Stimulated activated naive CD8-positive, alpha-beta T cell treated with anti-CD3 and anti-CD28 coated beads, Interleukin-15, Interleukin-2, amounts not matched to agents 100 ng/mL and 50 ng/mL, for 24 hours (primary cell): ENCODE data around the gene POLR2H.
A peak's percentile ranks its signal among the peaks of the same experiment; 100 is the strongest.

Experiments used
- H3K27ac Mint-ChIP-seq: one replicate; pipeline ENCODE4 v1.8.0; 2021; ENCODE audit warnings: mild to moderate bottlenecking, mixed read lengths
- H3K27me3 Mint-ChIP-seq: one replicate; pipeline ENCODE4 v1.8.0; 2021; ENCODE audit warnings: mixed read lengths
- H3K36me3 Mint-ChIP-seq: one replicate; pipeline ENCODE4 v1.8.0; 2021; ENCODE audit warnings: low read depth, mixed read lengths
- H3K4me1 Mint-ChIP-seq: one replicate; pipeline ENCODE4 v1.8.0; 2021; ENCODE audit warnings: low read depth, mixed read lengths
- H3K4me3 Mint-ChIP-seq: one replicate; pipeline ENCODE4 v1.8.0; 2021; ENCODE audit warnings: mild to moderate bottlenecking, mixed read lengths
- H3K9me3 Mint-ChIP-seq: one replicate; pipeline ENCODE4 v1.8.0; 2021; ENCODE audit warnings: mixed read lengths

The POLR2H gene

GRCh38 chr3:184361532-184361931 lies at the start of gene POLR2H, which contains the start of gene CLCN2:
Gene POLR2H, plus strand, starts transcription at chr3:184361710. Its CDS starts 1,783 bp downstream, at chr3:184363493.
Gene CLCN2, minus strand, starts transcription at chr3:184361605. Its CDS starts 126 bp downstream, at chr3:184361479.
- Mint-ChIP-seq H3K27me3 (no peaks in the 10 kb centered on the region), H3K4me3 (peak within 1 kb of the TSS; percentile 99), H3K27ac (peak within 1 kb of the TSS; percentile 95), H3K36me3 (peaks cover 27% of the 10 kb centered on the region), H3K4me1 (peaks cover 39% of the 10 kb centered on the region), H3K9me3 (no peaks in the 10 kb centered on the region)

- H3K9me3 Mint-ChIP-seq, result no peaks in the 10 kb centered on the region
- H3K27ac Mint-ChIP-seq, result peak within 1 kb of the TSS; percentile 88
- no peaks in the 10 kb centered on the region for H3K27me3 Mint-ChIP-seq
- peaks cover 35% of the 10 kb centered on the region for H3K4me1 Mint-ChIP-seq
- H3K36me3 Mint-ChIP-seq, result peaks cover 37% of the 10 kb centered on the region
- H3K4me3 Mint-ChIP-seq, result peak within 1 kb of the TSS; percentile 86
These were observed 47.2 kb upstream of the POLR2H start, which contains the start of gene EIF4G1 for GRCh38 chr3:184314363-184314699. Gene EIF4G1, plus strand, starts transcription at chr3:184314606. Its CDS starts 1,191 bp downstream, at chr3:184315797.

GRCh38 chr3:184314700-184315542 lies 46.6 kb upstream of the POLR2H start:
- H3K27me3 Mint-ChIP-seq, result no peaks in the 10 kb centered on the region
- peaks cover 39% of the 10 kb centered on the region for H3K4me1 Mint-ChIP-seq
- no peaks in the 10 kb centered on the region for H3K9me3 Mint-ChIP-seq
- peaks cover 39% of the 10 kb centered on the region for H3K36me3 Mint-ChIP-seq
- peak overlapping the region; percentile 86 for H3K4me3 Mint-ChIP-seq
- H3K27ac Mint-ChIP-seq, result peak overlapping the region; percentile 88

DNA sequence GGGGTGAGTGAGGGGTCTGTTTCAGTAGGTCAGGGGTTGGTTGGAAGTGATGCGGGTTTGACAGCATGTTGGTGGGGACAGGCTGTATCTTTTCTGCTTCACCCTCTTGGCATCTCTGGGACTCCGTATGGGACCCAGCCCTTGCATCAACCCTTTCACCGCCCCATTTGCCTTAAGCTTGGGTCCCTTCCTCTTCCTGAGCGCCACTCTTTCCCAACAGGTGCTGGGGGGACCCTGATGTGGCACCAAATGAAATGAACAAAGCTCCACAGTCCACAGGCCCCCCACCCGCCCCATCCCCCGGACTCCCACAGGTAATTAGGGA lies 46.0 kb upstream of the POLR2H start:
- peaks cover 40% of the 10 kb centered on the region for H3K36me3 Mint-ChIP-seq
- no peaks in the 10 kb centered on the region for H3K27me3 Mint-ChIP-seq
- peaks cover 40% of the 10 kb centered on the region for H3K4me1 Mint-ChIP-seq
- peak overlapping the region; percentile 86 for H3K4me3 Mint-ChIP-seq
- H3K9me3 Mint-ChIP-seq, result no peaks in the 10 kb centered on the region
- H3K27ac Mint-ChIP-seq, result peak overlapping the region; percentile 88

DNA sequence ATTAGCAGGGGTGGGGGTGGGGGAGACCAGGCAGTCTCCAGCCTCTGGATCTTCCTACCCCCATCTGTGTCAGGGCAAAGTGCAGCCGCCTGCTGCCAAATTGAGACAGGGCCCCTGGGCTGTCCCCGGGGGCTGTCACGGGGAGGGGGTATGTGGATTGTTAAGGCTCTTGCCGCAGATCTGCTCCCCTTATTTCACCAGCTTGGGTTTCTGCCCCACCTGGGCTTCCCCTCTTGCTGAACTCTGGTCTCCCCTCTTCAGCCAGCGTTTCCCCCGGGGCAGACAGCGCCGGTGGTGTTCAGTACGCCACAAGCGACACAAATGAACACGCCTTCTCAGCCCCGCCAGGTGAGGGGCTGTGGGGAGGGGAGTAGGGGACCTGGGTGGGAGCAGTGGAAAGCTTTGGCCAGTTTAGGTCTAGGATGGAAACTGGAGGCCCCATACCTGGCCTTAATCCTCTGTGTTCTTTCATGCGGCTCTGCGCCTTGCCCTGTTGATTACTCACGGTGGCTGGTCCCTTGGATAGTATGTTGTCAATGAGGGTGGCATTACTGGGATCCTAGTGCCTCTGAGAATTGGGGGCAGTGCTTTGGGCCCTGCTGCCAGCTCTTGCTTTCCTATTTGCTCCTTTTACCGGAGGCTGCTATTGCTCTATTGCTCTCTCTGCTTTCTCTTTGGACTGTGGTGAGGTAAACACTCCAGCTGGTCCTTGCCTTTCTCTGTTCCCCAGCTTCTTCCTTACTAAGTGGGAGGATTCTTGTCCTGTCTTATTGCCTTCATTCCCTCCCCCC lies 45.4 kb upstream of the POLR2H start:
- Mint-ChIP-seq H3K4me1 (peaks cover 46% of the 10 kb centered on the region), H3K36me3 (peaks cover 46% of the 10 kb centered on the region), H3K4me3 (peak overlapping the region; percentile 86), H3K9me3 (no peaks in the 10 kb centered on the region), H3K27me3 (no peaks in the 10 kb centered on the region), H3K27ac (peak overlapping the region; percentile 88)

DNA sequence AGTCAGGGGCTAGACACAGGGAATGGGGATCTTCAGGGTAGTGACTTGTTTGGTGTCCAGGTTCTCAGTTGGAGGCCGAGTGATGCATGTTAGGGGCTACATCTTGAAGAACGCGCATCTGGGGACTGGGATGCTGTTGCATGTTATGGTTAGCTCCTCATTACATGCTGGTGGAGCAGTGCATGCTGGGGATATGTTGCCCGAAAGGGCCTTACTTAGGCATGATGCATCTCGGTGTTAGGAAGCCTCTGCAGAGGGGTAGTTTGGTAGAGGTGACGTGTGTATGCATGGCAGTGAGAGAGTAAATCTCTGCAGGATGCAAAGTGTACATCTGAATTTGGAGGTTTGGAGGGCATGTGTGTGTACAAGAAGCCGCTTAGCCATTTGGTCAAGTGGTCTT lies 44.7 kb upstream of the POLR2H start:
- Mint-ChIP-seq H3K36me3 (peaks cover 53% of the 10 kb centered on the region), H3K4me1 (peaks cover 53% of the 10 kb centered on the region), H3K27me3 (no peaks in the 10 kb centered on the region), H3K4me3 (peak overlapping the region; percentile 86), H3K27ac (peak overlapping the region; percentile 88), H3K9me3 (no peaks in the 10 kb centered on the region)

- Mint-ChIP-seq H3K9me3 (no peaks in the 10 kb centered on the region), H3K4me3 (peak overlapping the region; percentile 86), H3K27me3 (no peaks in the 10 kb centered on the region), H3K4me1 (peaks cover 54% of the 10 kb centered on the region), H3K27ac (peak overlapping the region; percentile 88), H3K36me3 (peaks cover 57% of the 10 kb centered on the region)
These were observed 44.3 kb upstream of the POLR2H start for GRCh38 chr3:184317201-184317600.

DNA sequence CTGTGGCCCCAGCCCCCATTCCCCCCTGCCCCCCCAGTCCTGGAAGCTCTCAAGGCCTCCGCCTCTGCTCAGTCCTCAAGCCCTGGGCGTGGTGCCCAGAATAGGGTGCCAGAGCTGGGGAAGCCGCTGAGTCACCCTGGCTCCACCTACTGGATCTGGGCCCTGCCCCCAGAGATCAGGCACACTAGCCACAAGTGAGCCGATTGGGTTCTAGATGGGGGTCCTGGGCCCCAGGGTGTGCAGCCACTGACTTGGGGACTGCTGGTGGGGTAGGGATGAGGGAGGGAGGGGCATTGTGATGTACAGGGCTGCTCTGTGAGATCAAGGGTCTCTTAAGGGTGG lies 41.4 kb upstream of the POLR2H start:
- Mint-ChIP-seq H3K27ac (peak overlapping the region; percentile 22), H3K27me3 (no peaks in the 10 kb centered on the region), H3K4me3 (no peak overlapping the region), H3K36me3 (peaks cover 85% of the 10 kb centered on the region), H3K9me3 (no peaks in the 10 kb centered on the region), H3K4me1 (peaks cover 67% of the 10 kb centered on the region)

DNA sequence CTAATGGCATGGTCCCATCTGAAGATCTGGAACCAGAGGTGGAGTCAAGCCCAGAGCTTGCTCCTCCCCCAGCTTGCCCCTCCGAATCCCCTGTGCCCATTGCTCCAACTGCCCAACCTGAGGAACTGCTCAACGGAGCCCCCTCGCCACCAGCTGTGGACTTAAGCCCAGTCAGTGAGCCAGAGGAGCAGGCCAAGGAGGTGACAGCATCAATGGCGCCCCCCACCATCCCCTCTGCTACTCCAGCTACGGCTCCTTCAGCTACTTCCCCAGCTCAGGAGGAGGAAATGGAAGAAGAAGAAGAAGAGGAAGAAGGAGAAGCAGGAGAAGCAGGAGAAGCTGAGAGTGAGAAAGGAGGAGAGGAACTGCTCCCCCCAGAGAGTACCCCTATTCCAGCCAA lies 39.8 kb upstream of the POLR2H start:
- Mint-ChIP-seq H3K27me3 (no peaks in the 10 kb centered on the region), H3K4me3 (no peak overlapping the region), H3K27ac (peak overlapping the region; percentile 40), H3K4me1 (peaks cover 70% of the 10 kb centered on the region), H3K36me3 (peaks cover 90% of the 10 kb centered on the region), H3K9me3 (no peaks in the 10 kb centered on the region)

DNA sequence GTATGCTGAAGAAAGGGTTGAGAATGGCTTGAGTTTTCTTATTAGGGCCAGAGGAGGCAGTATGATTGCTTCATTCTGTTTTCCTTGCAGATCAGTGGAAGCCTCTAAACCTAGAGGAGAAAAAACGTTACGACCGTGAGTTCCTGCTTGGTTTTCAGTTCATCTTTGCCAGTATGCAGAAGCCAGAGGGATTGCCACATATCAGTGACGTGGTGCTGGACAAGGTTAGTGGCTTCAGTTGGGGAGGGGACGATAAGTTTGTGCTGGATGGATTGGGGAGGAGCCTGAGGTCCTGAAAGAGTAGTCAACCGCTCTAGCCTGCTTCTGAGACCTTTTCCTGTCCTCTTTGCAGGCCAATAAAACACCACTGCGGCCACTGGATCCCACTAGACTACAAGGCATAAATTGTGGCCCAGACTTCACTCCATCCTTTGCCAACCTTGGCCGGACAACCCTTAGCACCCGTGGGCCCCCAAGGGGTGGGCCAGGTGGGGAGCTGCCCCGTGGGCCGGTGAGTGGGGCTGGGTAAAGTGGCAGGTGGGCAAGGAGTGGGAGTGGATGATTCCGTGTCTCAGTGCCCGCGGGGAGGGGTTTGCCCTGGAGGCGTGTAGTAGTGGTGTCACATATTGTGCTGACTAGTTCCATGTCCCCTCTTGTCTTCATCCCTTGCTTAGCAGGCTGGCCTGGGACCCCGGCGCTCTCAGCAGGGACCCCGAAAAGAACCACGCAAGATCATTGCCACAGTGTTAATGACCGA lies 38.6 kb upstream of the POLR2H start:
- Mint-ChIP-seq H3K4me1 (peaks cover 58% of the 10 kb centered on the region), H3K4me3 (no peak overlapping the region), H3K36me3 (peaks cover 90% of the 10 kb centered on the region), H3K27ac (no peak overlapping the region), H3K9me3 (no peaks in the 10 kb centered on the region), H3K27me3 (no peaks in the 10 kb centered on the region)

GRCh38 chr3:184323696-184324095 lies 37.8 kb upstream of the POLR2H start:
- no peaks in the 10 kb centered on the region for H3K27me3 Mint-ChIP-seq
- no peaks in the 10 kb centered on the region for H3K9me3 Mint-ChIP-seq
- H3K4me1 Mint-ChIP-seq, result peaks cover 54% of the 10 kb centered on the region
- no peak overlapping the region for H3K27ac Mint-ChIP-seq
- no peak overlapping the region for H3K4me3 Mint-ChIP-seq
- peaks cover 93% of the 10 kb centered on the region for H3K36me3 Mint-ChIP-seq

DNA sequence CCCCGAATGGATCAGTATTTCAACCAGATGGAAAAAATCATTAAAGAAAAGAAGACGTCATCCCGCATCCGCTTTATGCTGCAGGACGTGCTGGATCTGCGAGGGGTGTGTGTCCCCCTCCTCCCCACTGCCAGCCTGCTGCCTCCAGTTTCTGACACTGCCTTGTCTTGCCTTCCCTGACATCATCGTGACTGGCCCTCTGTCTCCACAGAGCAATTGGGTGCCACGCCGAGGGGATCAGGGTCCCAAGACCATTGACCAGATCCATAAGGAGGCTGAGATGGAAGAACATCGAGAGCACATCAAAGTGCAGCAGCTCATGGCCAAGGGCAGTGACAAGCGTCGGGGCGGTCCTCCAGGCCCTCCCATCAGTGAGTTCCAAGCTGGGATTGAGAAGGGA lies 36.2 kb upstream of the POLR2H start:
- H3K4me1 Mint-ChIP-seq, result peaks cover 53% of the 10 kb centered on the region
- H3K9me3 Mint-ChIP-seq, result no peaks in the 10 kb centered on the region
- H3K36me3 Mint-ChIP-seq, result peaks cover 95% of the 10 kb centered on the region
- peak overlapping the region; percentile 85 for H3K27ac Mint-ChIP-seq
- H3K27me3 Mint-ChIP-seq, result no peaks in the 10 kb centered on the region
- no peak overlapping the region for H3K4me3 Mint-ChIP-seq

DNA sequence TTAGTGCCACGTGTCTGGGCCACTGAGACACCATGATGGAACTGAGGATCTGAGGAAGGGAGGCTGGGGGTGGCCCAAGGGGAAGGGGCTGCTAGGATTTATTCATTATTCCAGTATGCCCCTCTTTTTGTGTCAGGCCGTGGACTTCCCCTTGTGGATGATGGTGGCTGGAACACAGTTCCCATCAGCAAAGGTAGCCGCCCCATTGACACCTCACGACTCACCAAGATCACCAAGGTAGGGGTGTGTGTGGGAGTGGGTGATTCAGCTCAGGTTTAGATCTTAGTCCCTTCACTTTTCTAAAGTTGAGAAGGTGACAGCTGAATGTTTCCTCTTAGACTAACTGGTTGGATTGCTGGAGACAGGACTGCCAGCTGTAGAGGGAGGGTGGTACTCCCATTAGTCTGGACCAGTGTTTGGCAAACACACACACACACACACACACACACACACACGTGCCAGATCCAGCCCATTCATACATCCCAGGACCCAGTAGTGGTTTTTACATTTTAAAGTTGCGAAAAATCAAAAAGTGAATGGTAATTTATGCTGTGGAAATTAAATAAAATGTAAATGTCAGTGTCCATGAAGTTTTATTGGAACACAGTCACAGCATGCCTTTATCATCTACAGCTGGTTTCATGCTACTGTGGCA lies 35.7 kb upstream of the POLR2H start:
- H3K36me3 Mint-ChIP-seq, result peaks cover 94% of the 10 kb centered on the region
- no peaks in the 10 kb centered on the region for H3K9me3 Mint-ChIP-seq
- peak overlapping the region; percentile 85 for H3K27ac Mint-ChIP-seq
- no peak overlapping the region for H3K4me3 Mint-ChIP-seq
- peaks cover 53% of the 10 kb centered on the region for H3K4me1 Mint-ChIP-seq
- H3K27me3 Mint-ChIP-seq, result no peaks in the 10 kb centered on the region

- H3K4me3 Mint-ChIP-seq, result no peak overlapping the region
- H3K4me1 Mint-ChIP-seq, result peaks cover 56% of the 10 kb centered on the region
- peak overlapping the region; percentile 31 for H3K27ac Mint-ChIP-seq
- H3K36me3 Mint-ChIP-seq, result peaks cover 94% of the 10 kb centered on the region
- no peaks in the 10 kb centered on the region for H3K27me3 Mint-ChIP-seq
- H3K9me3 Mint-ChIP-seq, result no peaks in the 10 kb centered on the region
These were observed 34.3 kb upstream of the POLR2H start for GRCh38 chr3:184327171-184327570.
